A673 (cell line): Measurements from ENCODE around the gene ACVRL1. TPM values are rescaled to one million over a fixed set of nuclear protein-coding genes. Genes with fewer than 3 reads are reported as not detected.

ENCODE experiments used
- BruUV-seq: library from RNA; stranded (reverse); fragments of 400-500 nt; replicated peaks from 2 replicates; lab custom pipeline; 2021; lab: Mats Ljungman, UMichigan
- CTCF ChIA-PET: fragments of 300-600 bp; sonication (Branson Sonifier 250); formaldehyde crosslinking; loops from one replicate; lab custom pipeline; 2022; ENCODE audit warnings: antibody characterized with exemption; lab: Charles Lee
- POLR2A ChIA-PET: fragments of 300-600 bp; sonication (Branson Sonifier 250); formaldehyde crosslinking; loops from one replicate; lab custom pipeline; 2022; ENCODE audit warnings: antibody characterized with exemption; ENCODE audit not compliant: low non-redundant PET; lab: Charles Lee
- DNase-seq: peaks from one replicate; pipeline ENCODE4 v3.0.0-alpha.2; 2015; ENCODE audit warnings: low spot score
- H3K27ac ChIP-seq: fragments of 200-600 bp; sonication (generic); 2 replicates; pipeline ENCODE4 v1.5.1; 2016; ENCODE audit warnings: mixed run types, low read depth, mild to moderate bottlenecking, mixed read lengths, antibody characterized with exemption, low read length; ENCODE audit not compliant: poor library complexity, severe bottlenecking
- H3K27me3 ChIP-seq: fragments of 200-600 bp; sonication (generic); replicated peaks from 2 replicates; pipeline ENCODE4 v1.6.1; 2017; ENCODE audit warnings: mixed run types, low read depth, mild to moderate bottlenecking, mixed read lengths, antibody characterized with exemption, low read length; ENCODE audit not compliant: insufficient read depth, poor library complexity
- H3K36me3 ChIP-seq: fragments of 200-600 bp; sonication (generic); 2 replicates; pipeline ENCODE4 v1.6.1; 2016; ENCODE audit warnings: mixed run types, mild to moderate bottlenecking, mixed read lengths, antibody characterized with exemption, low read length; ENCODE audit not compliant: insufficient read depth, poor library complexity, severe bottlenecking
- H3K4me1 ChIP-seq: fragments of 200-600 bp; sonication (generic); 2 replicates; pipeline ENCODE4 v1.6.1; 2017; ENCODE audit warnings: mixed run types, mild to moderate bottlenecking, mixed read lengths, antibody characterized with exemption, low read length; ENCODE audit not compliant: insufficient read depth, poor library complexity, severe bottlenecking
- H3K4me3 ChIP-seq: fragments of 200-600 bp; sonication (generic); 2 replicates; pipeline ENCODE4 v1.5.1; 2016; ENCODE audit warnings: low read depth, mixed run types, mild to moderate bottlenecking, mixed read lengths, low read length; ENCODE audit not compliant: poor library complexity, severe bottlenecking
- H3K9me3 ChIP-seq: fragments of 200-600 bp; sonication (generic); 2 replicates; pipeline ENCODE4 v1.6.1; 2016; ENCODE audit warnings: mixed run types, low read depth, mild to moderate bottlenecking, mixed read lengths, antibody characterized with exemption, low read length; ENCODE audit not compliant: poor library complexity, severe bottlenecking
- CTCF ChIP-seq: fragments of 300-800, 200-600 bp; sonication (generic); conservative IDR thresholded peaks from 2 replicates; pipeline ENCODE4 v1.5.1; 2017; ENCODE audit warnings: low read depth, mild to moderate bottlenecking, antibody characterized with exemption, low read length, moderate library complexity, mixed read lengths
- EZH2 ChIP-seq: fragments of 200-600 bp; sonication (generic); IDR thresholded peaks from 2 replicates; pipeline ENCODE4 v1.6.1; 2017; ENCODE audit warnings: borderline replicate concordance, low read depth, mild to moderate bottlenecking, mixed read lengths, antibody characterized with exemption, low read length; ENCODE audit not compliant: poor library complexity, severe bottlenecking
- intact Hi-C: fragments of 100-400 bp; cut with micrococcal nuclease; formaldehyde crosslinking; loops from one replicate; pipeline ENCODE4 v1.10.0; 2022; ENCODE audit not compliant: unreplicated experiment
- total RNA-seq: library from RNA; stranded (reverse); gene quantifications from 2 replicates; pipeline ENCODE4 v1.2.3, GENCODE V29; 2021

The ACVRL1 gene
- total RNA-seq, 1 experiment from 2014 or later: 0.17 TPM

- ChIA-PET POLR2A (no interaction called here), CTCF (no interaction called here)
- no peak overlapping the region for H3K27ac ChIP-seq
- H3K4me3 ChIP-seq: no peak overlapping the region
- H3K27me3 ChIP-seq: no peaks in the 10 kb centered on the region
- TF ChIP-seq CTCF (no peak), EZH2 (no peak)
- intact Hi-C loops: no loop called here
- H3K9me3 ChIP-seq: no peaks in the 10 kb centered on the region
- H3K36me3 ChIP-seq: no peaks in the 10 kb centered on the region
- DNase-seq: no peak
- H3K4me1 ChIP-seq: peaks cover 18% of the 10 kb centered on the region
- BruUV-seq: no TSS peak
These were observed 2.3 kb upstream of the ACVRL1 start for GRCh38 chr12:51904951-51905470.

GRCh38 chr12:51905471-51906429 lies 1.6 kb upstream of the ACVRL1 start:
- H3K36me3 ChIP-seq: no peaks in the 10 kb centered on the region
- POLR2A ChIA-PET: no interaction called here
- peak; percentile 50 for DNase-seq
- no peaks in the 10 kb centered on the region for H3K9me3 ChIP-seq
- no peak overlapping the region for H3K27ac ChIP-seq
- H3K4me3 ChIP-seq: no peak overlapping the region
- BruUV-seq: no TSS peak
- no peaks in the 10 kb centered on the region for H3K27me3 ChIP-seq
- peaks cover 25% of the 10 kb centered on the region for H3K4me1 ChIP-seq
- CTCF ChIA-PET: no interaction called here
- intact Hi-C loops: no loop called here
- TF ChIP-seq CTCF (no peak), EZH2 (no peak)

GRCh38 chr12:51906430-51907082 lies 748 bp upstream of the ACVRL1 start:
- intact Hi-C loops: no loop called here
- CTCF ChIA-PET: interaction anchor here (0.9 kb wide), 1 partner anchor 119 kb away, joined by 3 read pairs; no protein-coding TSS in a partner anchor
- no peak for DNase-seq
- H3K27me3 ChIP-seq: no peaks in the 10 kb centered on the region
- TF ChIP-seq CTCF: no peak
- no peak for TF ChIP-seq EZH2
- H3K36me3 ChIP-seq: no peaks in the 10 kb centered on the region
- H3K4me3 ChIP-seq: peak overlapping the region; percentile 38
- H3K27ac ChIP-seq: no peak overlapping the region
- no peaks in the 10 kb centered on the region for H3K9me3 ChIP-seq
- BruUV-seq: no TSS peak
- POLR2A ChIA-PET: no interaction called here
- H3K4me1 ChIP-seq: peaks cover 29% of the 10 kb centered on the region
